D721Med (cell line): ENCODE data around the gene PRKD2.

Experiments
- DNase-seq: peaks from one replicate; pipeline ENCODE4 v3.0.0; 2011; ENCODE audit warnings: low spot score; ENCODE audit not compliant: insufficient read length
- FAIRE-seq: peaks from 2 replicates; lab custom pipeline; 2011; peaks lifted over from hg19 to GRCh38; lab: Jason Lieb, UNC
- CTCF ChIP-seq: IDR thresholded peaks from 2 replicates; pipeline ENCODE4 v1.5.1; 2012; ENCODE audit warnings: mild to moderate bottlenecking, control low read depth; ENCODE audit not compliant: insufficient read depth; ENCODE audit errors: missing control alignments

Gene PRKD2

GRCh38 chr19:46660551-46661019 lies 56.3 kb downstream of the PRKD2 start:
- FAIRE-seq (no peak), DNase-seq (no peak)
- no peak for TF ChIP-seq CTCF

- TF ChIP-seq CTCF: no peak
- no peak for DNase-seq
- no peak for FAIRE-seq
Measured at GRCh38 chr19:46660008-46660517, 56.9 kb downstream of the PRKD2 start.

GRCh38 chr19:46659151-46660007 lies 57.5 kb downstream of the PRKD2 start:
- FAIRE-seq (no peak), DNase-seq (no peak)
- no peak for TF ChIP-seq CTCF

GRCh38 chr19:46656541-46656940 lies 60.4 kb downstream of the PRKD2 start:
- FAIRE-seq (no peak), DNase-seq (no peak)
- no peak for TF ChIP-seq CTCF

GRCh38 chr19:46654621-46655152 lies 62.2 kb downstream of the PRKD2 start:
- FAIRE-seq: no peak
- DNase-seq: no peak

GRCh38 chr19:46650445-46650844 lies 66.5 kb downstream of the PRKD2 start:
- FAIRE-seq (no peak), DNase-seq (no peak)
- TF ChIP-seq CTCF: no peak

More at GRCh38 chr19:46654621-46655152, 62.2 kb downstream of the PRKD2 start:
- no peak for TF ChIP-seq CTCF
